SJSA1 (cell line): Measurements from ENCODE around the gene PNN. TPM values are rescaled to one million over a fixed set of nuclear protein-coding genes. Genes with fewer than 3 reads are reported as not detected.
"Not testable (repeated sequence)": the region's sequence is repeated elsewhere in the genome, so short reads cannot be mapped to it uniquely, and the experiment has no call there.

ENCODE experiments used
- DNase-seq, 2 experiments: peaks; one replicate each; pipeline ENCODE4 v3.0.0-alpha.2; 2015 to 2020; ENCODE audit warnings: low spot score in 2 of 2, low read depth in 1 of 2
- H3K27ac ChIP-seq: fragments of 250-450 bp; sonication (Bioruptor Pico); 2 replicates; pipeline ENCODE4 v1.5.1; 2020; ENCODE audit warnings: mild to moderate bottlenecking, moderate library complexity
- H3K27me3 ChIP-seq: fragments of 250-450 bp; sonication (Bioruptor Pico); replicated peaks from 2 replicates; pipeline ENCODE4 v1.5.1; 2020; ENCODE audit warnings: mild to moderate bottlenecking, moderate library complexity
- H3K36me3 ChIP-seq: fragments of 250-450 bp; sonication (Bioruptor Pico); 2 replicates; pipeline ENCODE4 v1.5.1; 2020; ENCODE audit warnings: mild to moderate bottlenecking
- H3K4me1 ChIP-seq: fragments of 250-450 bp; sonication (Bioruptor Pico); replicated peaks from 2 replicates; pipeline ENCODE4 v1.6.1; 2021; ENCODE audit warnings: mild to moderate bottlenecking
- H3K4me3 ChIP-seq: fragments of 250-450 bp; sonication (Bioruptor Pico); 2 replicates; pipeline ENCODE4 v1.5.1; 2020; ENCODE audit warnings: mild to moderate bottlenecking
- H3K9me3 ChIP-seq: fragments of 250-450 bp; sonication (Bioruptor Pico); replicated peaks from 2 replicates; pipeline ENCODE4 v1.5.1; 2020; ENCODE audit warnings: mild to moderate bottlenecking
- total RNA-seq: library from RNA; depleted of rRNA; stranded (reverse); fragments of >200 nt; shearing (Covaris generic); gene quantifications from 2 replicates; pipeline ENCODE4 v1.2.3, GENCODE V29; 2014; rRNA removed

PNN gene
- total RNA-seq, result 35.4 and 38.7 TPM in 2 replicates

DNA sequence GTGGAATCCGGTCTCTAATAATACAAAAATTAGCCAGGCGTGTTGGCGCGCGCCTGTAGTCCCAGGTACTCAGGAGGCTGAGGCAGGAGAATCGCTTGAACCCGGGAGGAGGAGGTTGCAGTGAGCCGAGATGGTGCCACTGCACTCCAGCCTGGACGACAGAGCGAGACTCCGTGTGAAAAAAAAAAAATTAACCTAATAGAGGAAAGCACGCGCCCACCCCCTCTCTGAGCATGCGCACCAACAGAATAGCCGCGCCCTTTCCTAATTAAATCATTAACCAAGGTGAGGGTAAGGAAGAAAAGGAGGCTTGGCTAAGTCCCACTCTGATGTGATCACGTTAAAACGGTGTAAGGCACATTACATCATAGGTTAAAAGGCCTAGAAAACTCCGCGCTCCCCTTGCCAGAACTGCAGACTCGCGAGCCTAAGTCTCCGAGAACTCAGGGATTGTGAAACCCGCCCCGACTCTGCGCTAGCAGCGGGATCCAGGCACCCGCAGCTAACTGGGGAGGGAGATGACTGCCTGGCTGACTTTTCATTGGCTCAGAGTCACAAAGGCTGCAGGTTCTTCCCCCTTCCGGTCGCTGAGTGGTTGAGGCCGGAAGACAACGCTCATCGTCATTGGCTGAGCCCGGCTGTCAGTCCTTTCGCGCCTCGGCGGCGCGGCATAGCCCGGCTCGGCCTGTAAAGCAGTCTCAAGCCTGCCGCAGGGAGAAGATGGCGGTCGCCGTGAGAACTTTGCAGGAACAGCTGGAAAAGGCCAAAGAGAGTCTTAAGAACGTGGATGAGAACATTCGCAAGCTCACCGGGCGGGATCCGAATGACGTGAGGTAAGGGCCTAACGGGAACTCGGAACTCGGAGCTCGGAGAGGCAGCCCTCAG lies at the start of gene PNN:
Gene PNN, plus strand, starts transcription at position 695 of the 885 bp plus-strand sequence. Its CDS starts 26 bp downstream, at position 721.
- H3K9me3 ChIP-seq, result no peaks in the 10 kb centered on the region
- H3K27me3 ChIP-seq, result no peaks in the 10 kb centered on the region
- DNase-seq, result peak; percentile 97
- peak within 1 kb of the TSS; percentile 76 for H3K4me3 ChIP-seq
- peaks cover 46% of the 10 kb centered on the region for H3K36me3 ChIP-seq
- peak within 1 kb of the TSS; percentile 85 for H3K27ac ChIP-seq
- H3K4me1 ChIP-seq, result peaks cover 9% of the 10 kb centered on the region

DNA sequence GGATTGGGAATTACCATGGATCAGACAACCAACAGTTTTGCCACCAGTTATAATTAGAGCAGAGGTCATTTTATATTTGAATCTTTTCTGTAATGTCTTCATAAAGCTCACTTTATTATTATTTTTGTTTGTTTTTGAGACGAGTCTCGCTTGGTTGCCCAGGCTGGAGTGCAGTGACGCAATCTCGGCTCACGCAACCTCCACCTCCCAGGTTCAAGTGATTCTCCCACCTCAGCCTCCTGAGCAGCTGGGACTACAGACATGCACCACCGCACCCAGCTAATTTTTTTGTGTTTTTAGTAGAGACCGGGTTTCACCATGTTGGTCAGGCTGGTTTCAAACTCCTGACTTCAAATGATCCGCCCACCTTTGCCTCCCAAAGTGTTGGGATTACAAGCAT lies 37.2 kb upstream of the PNN start:
- H3K27ac ChIP-seq, H3K9me3 ChIP-seq, H3K27me3 ChIP-seq, DNase-seq, H3K4me3 ChIP-seq, H3K4me1 ChIP-seq: not testable (repeated sequence)
- H3K36me3 ChIP-seq, result peaks cover 35% of the 10 kb centered on the region

DNA sequence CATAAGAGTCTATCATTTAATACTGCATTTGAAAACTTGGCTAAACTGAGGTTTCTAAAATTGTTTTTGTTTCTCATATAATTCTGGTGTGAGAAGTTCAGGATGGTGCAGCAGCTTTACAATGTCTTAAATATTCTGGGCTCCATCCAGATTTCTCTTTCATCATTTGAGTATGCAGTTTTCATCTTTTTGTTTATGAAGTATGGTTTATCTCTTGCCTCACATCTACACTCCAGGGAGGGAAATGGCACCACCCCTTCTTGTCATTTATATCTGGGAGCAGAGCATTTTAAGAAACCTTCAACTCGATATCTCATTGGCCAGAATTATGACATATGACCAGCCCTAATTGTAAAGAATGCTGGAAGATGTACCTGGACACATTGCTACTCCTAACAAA lies 36.6 kb upstream of the PNN start:
- Histone ChIP-seq H3K36me3 (peaks cover 35% of the 10 kb centered on the region), H3K27ac (no peak overlapping the region), H3K9me3 (no peaks in the 10 kb centered on the region), H3K27me3 (no peaks in the 10 kb centered on the region), H3K4me3 (no peak overlapping the region), H3K4me1 (no peaks in the 10 kb centered on the region)
- no peak for DNase-seq

DNA sequence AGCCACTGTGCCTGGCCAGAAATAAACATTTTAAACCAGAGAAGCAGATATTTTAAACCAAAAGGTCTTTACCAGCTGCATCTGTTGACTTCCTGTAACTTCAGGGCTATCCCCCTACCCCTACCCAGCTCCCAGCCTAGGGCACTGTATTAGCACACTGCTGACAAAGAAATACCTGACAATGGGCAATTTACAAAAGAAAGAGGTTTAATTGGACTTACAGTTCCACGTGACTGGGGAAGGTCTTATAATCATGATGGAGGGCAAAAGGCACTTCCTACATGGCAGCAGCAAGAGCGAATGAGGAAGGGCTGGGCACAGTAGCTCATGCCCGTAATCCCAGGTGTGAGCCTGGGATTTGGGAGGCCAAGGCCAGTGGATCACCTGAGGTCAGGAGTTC lies 34.9 kb upstream of the PNN start:
- Histone ChIP-seq H3K36me3 (peaks cover 21% of the 10 kb centered on the region), H3K27me3 (no peaks in the 10 kb centered on the region), H3K27ac (no peak overlapping the region), H3K4me1 (no peaks in the 10 kb centered on the region), H3K4me3 (no peak overlapping the region), H3K9me3 (no peaks in the 10 kb centered on the region)
- DNase-seq, result no peak

DNA sequence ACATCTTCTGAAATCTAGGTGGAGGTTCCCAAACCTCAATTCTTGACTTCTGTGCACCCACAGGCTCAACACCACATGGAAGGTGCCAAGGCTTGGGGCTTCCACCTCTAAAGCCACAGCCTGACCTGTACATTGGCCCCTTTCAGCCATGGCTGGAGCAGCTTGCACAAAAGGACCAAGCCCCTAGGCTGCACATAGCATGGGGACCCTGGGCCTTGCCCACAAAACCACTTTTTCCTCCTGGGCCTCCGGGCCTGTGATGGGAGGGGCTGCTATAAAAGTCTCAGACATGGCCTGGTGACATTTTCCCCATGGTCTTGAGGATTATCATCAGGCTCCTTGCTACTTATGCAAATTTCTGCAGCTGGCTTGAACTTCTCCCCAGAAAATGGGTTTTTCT lies 33.4 kb upstream of the PNN start:
- not testable (repeated sequence) for H3K4me1 ChIP-seq, H3K4me3 ChIP-seq, DNase-seq, H3K27ac ChIP-seq, H3K27me3 ChIP-seq, H3K9me3 ChIP-seq
- H3K36me3 ChIP-seq, result peaks cover 12% of the 10 kb centered on the region

DNA sequence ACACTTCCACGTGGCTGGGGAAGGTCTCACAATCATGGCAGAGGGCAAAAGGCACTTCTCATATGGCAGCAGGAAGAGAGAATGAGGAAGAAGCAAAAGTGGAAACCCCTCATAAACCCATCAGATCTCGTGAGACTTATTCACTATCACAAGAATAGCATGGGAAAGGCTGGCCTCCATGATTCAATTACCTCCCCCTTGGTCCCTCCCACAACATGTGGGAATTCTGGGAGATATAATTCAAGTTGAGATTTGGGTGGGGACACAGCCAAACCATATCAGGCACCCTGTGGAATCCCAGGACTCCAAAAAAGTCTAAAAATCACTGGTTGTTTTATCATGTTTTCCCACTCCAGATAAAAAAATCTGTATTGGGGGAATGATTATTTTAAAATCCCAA lies 31.8 kb upstream of the PNN start:
- not testable (repeated sequence) for H3K4me3 ChIP-seq, H3K4me1 ChIP-seq, H3K27ac ChIP-seq, DNase-seq, H3K36me3 ChIP-seq, H3K27me3 ChIP-seq, H3K9me3 ChIP-seq

DNA sequence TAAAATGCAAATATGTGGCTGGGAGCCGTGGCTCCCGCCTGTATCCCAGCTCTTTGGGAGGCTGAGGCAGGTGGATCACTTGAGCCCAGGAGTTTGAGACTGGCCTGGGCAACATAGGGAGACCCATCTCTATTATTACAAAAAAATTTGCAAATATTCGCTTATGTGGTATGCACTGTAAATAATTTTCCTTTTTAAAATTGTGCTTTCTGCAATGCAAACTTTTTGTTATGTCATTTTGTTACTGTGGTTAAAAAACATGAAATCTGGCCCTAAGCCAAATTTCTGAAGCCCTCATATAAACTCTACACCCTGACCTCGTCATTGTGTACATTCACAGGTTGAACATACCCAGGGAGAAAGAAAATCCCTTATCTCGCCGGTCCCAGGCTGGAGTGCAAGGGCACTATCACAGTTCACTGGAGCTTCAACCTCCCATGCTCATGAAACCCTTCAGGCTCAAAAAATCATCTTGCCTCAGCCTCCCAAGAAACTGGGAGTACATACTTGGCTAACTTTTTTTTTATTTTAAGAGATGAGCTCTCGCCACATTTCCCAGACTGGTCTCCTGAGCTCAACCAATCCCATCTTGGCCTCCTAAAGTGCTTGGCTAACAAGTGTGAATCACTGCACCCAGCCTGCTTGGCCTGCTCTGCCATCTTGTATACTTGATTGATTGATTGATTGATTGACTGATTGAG lies 29.6 kb upstream of the PNN start:
- no peak for DNase-seq
- H3K36me3 ChIP-seq, result peaks cover 9% of the 10 kb centered on the region
- H3K4me1 ChIP-seq, result no peaks in the 10 kb centered on the region
- no peaks in the 10 kb centered on the region for H3K27me3 ChIP-seq
- H3K4me3 ChIP-seq, result no peak overlapping the region
- H3K9me3 ChIP-seq, result no peaks in the 10 kb centered on the region
- no peak overlapping the region for H3K27ac ChIP-seq

DNA sequence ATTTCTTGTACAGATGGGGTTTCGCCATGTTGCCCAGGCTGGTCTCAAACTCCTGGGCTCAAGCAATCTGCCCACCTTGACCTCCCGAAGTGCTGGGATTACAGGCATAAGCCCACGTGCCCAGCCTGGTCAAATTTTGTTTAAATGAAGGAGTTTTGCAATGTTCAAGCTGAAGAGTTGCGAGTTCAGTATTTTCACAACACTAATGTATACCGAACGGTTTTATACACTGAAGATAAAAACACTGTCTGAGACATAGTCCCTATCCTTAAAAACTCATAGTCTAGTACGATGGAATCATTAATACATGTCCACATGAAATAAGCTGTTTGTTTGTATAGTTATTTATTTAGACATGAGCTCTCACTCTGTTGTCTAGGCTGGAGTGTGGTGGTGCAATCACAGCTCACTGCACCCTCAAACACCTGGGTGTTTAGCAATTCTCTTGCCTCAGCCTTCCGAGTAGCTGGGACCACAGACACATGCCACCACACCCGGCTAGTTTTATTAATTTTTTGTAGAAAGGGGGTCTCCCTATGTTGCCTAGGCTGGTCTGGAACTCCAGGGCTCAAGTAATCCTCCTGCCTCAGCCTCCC lies 20.4 kb upstream of the PNN start:
- H3K4me3 ChIP-seq, result no peak overlapping the region
- no peak overlapping the region for H3K27ac ChIP-seq
- H3K27me3 ChIP-seq, result no peaks in the 10 kb centered on the region
- no peaks in the 10 kb centered on the region for H3K4me1 ChIP-seq
- DNase-seq, result no peak
- peaks cover 39% of the 10 kb centered on the region for H3K36me3 ChIP-seq
- no peaks in the 10 kb centered on the region for H3K9me3 ChIP-seq

DNA sequence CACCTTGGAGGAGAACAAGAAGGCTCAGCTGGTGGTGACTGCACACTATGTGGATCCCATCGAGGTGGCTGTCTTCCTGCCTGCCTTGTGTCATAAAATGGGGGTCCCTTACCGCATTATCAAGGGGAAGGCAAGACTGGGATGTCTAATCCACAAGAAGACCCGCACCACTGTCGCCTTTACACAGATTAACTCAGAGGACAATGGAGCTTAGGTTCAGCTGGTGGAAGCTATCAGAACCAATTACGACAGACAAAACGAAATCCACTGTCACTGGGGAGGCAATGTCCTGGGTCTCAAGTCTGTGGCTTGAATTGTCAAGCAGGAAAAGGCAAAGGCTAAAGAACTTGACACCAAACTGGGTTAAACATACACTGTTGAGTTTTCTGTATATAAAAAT lies 17.6 kb upstream of the PNN start:
- Histone ChIP-seq H3K9me3 (no peaks in the 10 kb centered on the region), H3K27me3 (no peaks in the 10 kb centered on the region), H3K36me3 (peaks cover 40% of the 10 kb centered on the region), H3K4me1 (no peaks in the 10 kb centered on the region), H3K27ac (no peak overlapping the region), H3K4me3 (no peak overlapping the region)
- DNase-seq, result no peak

DNA sequence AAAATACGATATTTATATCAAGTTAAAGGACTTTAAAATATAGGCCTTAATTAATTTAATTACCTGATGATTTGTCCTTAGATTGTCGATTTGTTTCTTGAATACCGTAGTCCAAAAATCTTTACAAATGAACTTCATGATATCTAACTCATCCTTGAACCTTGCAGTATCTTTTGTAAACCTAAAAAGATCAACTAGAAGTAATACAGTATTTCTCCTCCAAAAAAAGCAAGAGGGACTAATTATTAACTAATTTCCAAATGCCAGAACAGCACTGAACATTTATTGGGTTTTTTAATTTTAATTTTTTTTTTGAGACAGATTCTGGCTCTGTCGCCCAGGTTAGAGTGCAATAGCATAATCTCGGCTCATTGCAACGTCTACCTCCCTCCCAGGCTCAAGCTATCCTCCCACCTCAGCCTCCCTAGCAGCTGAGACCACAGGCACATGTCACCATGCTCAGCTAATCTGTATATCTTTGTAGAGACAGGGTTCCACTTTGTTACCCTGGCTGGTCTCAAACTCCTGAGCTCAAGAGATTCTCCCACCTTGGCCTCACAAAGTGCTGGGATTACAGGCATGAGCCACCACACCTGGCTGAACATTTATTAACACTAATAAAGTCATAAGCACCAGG lies 16.7 kb upstream of the PNN start:
- Histone ChIP-seq H3K27ac (no peak overlapping the region), H3K27me3 (no peaks in the 10 kb centered on the region), H3K4me1 (no peaks in the 10 kb centered on the region), H3K4me3 (no peak overlapping the region), H3K9me3 (no peaks in the 10 kb centered on the region), H3K36me3 (peaks cover 41% of the 10 kb centered on the region)
- no peak for DNase-seq

DNA sequence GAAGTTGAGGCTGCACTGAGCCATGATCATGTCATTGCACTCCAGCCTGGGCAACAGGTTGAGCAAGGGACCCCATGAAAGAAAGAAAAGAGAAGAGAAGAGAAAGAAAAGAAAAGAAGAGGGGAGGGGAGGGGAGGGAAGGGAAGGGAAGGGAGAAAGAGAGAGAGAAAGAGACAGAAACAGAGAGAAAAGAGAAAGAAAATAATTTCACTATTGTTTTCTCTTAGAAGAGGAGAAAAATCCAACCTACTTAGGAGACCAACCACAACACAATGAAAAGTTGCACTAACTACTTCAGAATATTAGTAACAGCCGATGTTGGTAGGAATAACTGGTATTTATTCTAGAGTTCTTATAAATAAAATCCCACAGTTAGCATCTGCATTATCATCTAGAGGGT lies 14.6 kb upstream of the PNN start:
- Histone ChIP-seq H3K9me3 (no peaks in the 10 kb centered on the region), H3K27ac (no peak overlapping the region), H3K4me3 (no peak overlapping the region), H3K27me3 (no peaks in the 10 kb centered on the region), H3K4me1 (no peaks in the 10 kb centered on the region), H3K36me3 (peaks cover 31% of the 10 kb centered on the region)
- no peak for DNase-seq

DNA sequence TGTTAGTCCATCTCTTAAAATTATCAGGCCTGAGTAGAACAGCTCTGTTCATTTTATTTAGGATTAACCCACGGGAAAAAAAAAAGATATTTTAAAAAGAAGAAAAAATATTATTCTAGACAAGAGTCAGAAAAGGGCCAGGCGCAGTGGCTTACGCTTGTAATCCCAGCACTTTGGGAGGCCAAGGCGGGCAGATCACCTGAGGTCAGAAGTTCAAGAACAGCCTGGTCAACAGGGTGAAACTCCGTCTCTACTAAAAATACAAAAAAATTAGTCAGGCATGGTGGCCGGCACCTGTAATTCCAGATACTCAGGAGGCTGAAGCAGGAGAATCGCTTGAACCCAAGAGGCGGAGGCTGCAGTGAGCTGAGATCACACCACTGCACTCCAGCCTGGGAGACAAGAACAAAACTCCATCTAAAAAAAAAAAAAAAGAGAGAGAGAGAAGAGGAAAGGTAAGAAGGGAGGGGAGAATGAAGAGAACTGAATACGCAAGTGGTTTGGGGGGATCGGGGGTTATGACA lies 7.2 kb upstream of the PNN start:
- H3K27ac ChIP-seq, H3K27me3 ChIP-seq, H3K36me3 ChIP-seq, H3K9me3 ChIP-seq, H3K4me3 ChIP-seq, DNase-seq: not testable (repeated sequence)
- H3K4me1 ChIP-seq, result peaks cover 10% of the 10 kb centered on the region

DNA sequence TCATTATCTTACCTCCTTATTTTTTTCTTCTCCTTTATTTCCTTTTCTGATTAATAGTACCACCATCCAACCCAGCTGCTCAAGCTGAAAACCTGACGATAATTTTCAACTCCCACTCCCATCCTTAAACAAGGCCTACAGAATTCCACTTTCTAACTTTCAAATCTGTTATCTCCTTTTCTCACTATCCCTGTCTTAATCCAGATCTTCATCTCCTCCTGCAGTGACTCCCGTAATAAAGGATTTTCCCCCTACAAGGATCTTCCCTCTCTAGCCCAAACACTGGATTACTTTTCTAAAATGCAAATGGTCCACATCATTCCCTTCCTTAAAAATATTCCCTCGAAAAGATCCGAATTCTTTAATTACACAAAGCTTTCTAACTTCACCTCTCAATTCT lies 6.5 kb upstream of the PNN start:
- Histone ChIP-seq H3K36me3 (peaks cover 3% of the 10 kb centered on the region; the same call in 1 of the 2 replicates), H3K27me3 (no peaks in the 10 kb centered on the region), H3K4me1 (peaks cover 10% of the 10 kb centered on the region), H3K9me3 (no peaks in the 10 kb centered on the region), H3K4me3 (no peak overlapping the region), H3K27ac (no peak overlapping the region)
- no peak for DNase-seq
